Lower leg skin (tissue), 3 donors: ENCODE results near the gene YIF1B.
"Not testable (repeated sequence)": the region's sequence is repeated elsewhere in the genome, so short reads cannot be mapped to it uniquely, and the experiment has no call there.

Experiments
- POLR2A ChIP-seq, 2 donors: fragments of 450-650 bp; IDR thresholded peaks; one replicate each; pipeline ENCODE4 v1.6.1; 2016 to 2017; ENCODE audit warnings: antibody characterized with exemption in 2 of 2, mild to moderate bottlenecking in 1 of 2, moderate library complexity in 1 of 2
- TF ChIP-seq, protein P1 (sequence below), 3 donors: fragments of 450-650 bp; IDR thresholded peaks; one replicate each; pipeline ENCODE4 v1.5.1; 2016; ENCODE audit warnings: antibody characterized with exemption in 3 of 3, mild to moderate bottlenecking in 3 of 3, moderate library complexity in 2 of 3

DNA sequence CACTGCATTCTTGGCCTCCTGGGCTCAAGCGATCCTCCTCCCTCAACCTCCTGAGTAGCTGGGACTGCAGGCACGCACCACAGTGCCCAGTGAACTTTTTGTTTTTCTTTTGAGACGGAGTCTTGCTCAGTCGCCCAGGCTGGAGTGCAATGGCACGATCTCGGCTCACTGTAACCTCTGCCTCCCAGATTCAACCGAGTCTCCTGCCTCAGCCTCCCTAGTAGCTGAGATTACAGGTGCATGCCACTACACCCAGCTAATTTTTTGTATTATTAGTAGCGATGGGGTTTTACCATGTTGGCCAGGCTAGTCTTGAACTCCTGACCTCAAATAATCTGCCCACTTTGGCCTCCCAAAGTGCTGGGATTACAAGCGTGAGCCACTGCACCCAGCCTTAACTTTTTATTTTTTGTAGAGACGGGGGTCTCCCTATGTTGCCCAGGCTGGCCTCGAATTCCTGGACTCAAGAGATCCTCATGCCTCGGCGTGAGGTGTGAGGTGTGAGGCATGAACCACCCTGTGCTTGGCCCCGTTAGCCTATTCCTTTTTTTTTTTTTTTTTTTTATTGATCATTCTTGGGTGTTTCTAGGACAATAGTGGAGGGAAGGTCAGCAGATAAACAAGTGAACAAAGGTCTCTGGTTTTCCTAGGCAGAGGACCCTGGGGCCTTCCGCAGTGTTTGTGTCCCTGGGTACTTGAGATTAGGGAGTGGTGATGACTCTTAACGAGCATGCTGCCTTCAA is 47.4 kb upstream of the YIF1B start:
- TF ChIP-seq, protein P1, sequence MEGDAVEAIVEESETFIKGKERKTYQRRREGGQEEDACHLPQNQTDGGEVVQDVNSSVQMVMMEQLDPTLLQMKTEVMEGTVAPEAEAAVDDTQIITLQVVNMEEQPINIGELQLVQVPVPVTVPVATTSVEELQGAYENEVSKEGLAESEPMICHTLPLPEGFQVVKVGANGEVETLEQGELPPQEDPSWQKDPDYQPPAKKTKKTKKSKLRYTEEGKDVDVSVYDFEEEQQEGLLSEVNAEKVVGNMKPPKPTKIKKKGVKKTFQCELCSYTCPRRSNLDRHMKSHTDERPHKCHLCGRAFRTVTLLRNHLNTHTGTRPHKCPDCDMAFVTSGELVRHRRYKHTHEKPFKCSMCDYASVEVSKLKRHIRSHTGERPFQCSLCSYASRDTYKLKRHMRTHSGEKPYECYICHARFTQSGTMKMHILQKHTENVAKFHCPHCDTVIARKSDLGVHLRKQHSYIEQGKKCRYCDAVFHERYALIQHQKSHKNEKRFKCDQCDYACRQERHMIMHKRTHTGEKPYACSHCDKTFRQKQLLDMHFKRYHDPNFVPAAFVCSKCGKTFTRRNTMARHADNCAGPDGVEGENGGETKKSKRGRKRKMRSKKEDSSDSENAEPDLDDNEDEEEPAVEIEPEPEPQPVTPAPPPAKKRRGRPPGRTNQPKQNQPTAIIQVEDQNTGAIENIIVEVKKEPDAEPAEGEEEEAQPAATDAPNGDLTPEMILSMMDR (IDR thresholded peaks at IDR 0.05): not testable (repeated sequence)
- not testable (repeated sequence) for TF ChIP-seq POLR2A (IDR thresholded peaks at IDR 0.05)
